GM19468 (cell line): ENCODE results near the gene SLC38A9.
"Not testable (repeated sequence)": the region's sequence is repeated elsewhere in the genome, so short reads cannot be mapped to it uniquely, and the experiment has no call there.

ENCODE experiments used
- ATAC-seq: cut with Tn5 transposase; IDR thresholded peaks from one replicate; pipeline ENCODE4 v1.9.1; 2021; ENCODE audit warnings: mild to moderate bottlenecking, moderate library complexity, moderate number of reproducible peaks; ENCODE audit not compliant: unreplicated experiment; ENCODE audit errors: extremely low read depth

The SLC38A9 gene, protein sequence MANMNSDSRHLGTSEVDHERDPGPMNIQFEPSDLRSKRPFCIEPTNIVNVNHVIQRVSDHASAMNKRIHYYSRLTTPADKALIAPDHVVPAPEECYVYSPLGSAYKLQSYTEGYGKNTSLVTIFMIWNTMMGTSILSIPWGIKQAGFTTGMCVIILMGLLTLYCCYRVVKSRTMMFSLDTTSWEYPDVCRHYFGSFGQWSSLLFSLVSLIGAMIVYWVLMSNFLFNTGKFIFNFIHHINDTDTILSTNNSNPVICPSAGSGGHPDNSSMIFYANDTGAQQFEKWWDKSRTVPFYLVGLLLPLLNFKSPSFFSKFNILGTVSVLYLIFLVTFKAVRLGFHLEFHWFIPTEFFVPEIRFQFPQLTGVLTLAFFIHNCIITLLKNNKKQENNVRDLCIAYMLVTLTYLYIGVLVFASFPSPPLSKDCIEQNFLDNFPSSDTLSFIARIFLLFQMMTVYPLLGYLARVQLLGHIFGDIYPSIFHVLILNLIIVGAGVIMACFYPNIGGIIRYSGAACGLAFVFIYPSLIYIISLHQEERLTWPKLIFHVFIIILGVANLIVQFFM

GRCh38 chr5:55712023-55712859, at the start of gene SLC38A9:
Gene SLC38A9 (minus strand): TSS chr5:55712324. CDS start chr5:55697958, 14,366 bp downstream.
- peak; percentile 99 for ATAC-seq

GRCh38 chr5:55761721-55762120, 49.6 kb upstream of the SLC38A9 start:
- ATAC-seq, result not testable (repeated sequence)

DNA sequence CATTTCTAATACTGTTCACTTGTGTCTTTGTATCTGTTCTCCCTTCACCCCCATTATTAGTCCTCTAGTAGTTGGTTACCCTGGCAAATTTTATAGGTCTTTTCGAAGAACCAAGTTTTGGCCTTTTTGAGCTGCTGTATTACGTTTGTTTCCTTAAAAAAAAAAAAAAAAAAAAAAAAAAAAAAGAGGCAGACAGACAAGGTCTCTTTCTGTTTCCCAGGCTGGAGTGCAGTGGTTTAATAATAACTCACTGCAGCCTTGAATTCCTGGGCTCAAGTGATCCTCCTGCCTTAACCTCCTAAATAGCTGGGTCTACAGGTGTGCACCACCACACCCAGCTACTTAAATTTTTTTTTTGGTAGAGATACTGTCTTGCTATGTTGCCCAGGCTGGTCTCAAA, 46.6 kb upstream of the SLC38A9 start:
- ATAC-seq, result no peak

GRCh38 chr5:55758231-55758630, 46.1 kb upstream of the SLC38A9 start:
- ATAC-seq, result no peak

GRCh38 chr5:55750499-55750898, 38.4 kb upstream of the SLC38A9 start:
- no peak for ATAC-seq

- no peak for ATAC-seq
These were observed 37.9 kb upstream of the SLC38A9 start for GRCh38 chr5:55750063-55750462.

DNA sequence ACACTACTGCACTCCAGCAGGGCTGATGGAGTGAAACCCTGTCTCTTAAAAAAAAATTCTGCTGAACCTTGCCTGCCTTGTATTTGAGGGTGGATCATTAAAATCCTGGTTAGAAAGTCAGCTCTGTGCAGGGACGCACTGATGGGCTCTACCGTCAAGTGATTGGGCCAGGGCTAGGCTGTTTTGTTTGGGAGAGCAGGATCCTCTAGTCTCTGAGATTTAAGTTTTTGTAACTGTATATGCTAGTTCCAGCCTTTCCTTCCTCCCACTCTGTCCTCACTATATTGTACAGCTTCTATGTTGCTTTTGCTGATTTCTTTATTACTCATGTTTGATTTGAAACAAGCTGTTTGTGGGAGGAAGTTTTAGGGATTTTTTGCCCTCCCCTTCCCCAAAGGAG, 37.3 kb upstream of the SLC38A9 start:
- no peak for ATAC-seq

- no peak for ATAC-seq
These were observed 35.7 kb upstream of the SLC38A9 start for GRCh38 chr5:55747778-55748318.

DNA sequence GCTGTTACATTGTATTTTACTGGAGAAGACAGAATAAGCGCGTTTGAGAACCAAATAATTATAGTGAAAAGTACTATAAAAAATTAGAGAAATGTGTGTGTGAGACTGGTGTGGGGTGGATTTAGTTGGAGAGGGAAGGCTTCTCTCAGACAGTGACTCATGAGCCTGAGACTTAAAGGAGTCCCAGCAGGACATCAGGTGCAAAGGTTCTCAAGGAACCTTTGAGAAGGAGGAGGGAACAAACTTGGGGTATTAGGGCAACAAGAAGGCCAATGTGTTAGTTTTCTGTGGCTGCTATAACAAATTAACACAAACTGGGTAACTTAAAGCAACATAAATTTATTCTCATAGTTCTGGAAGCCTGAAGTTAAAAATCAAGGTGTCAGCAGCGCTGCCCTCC, 30.7 kb upstream of the SLC38A9 start:
- ATAC-seq, result no peak

- no peak for ATAC-seq
These were observed 25.7 kb upstream of the SLC38A9 start, which contains the start of gene DDX4 for GRCh38 chr5:55737793-55738192. Gene DDX4 (plus strand): TSS chr5:55738061. CDS start chr5:55738964, 903 bp downstream.

GRCh38 chr5:55734658-55735057, 22.5 kb upstream of the SLC38A9 start:
- ATAC-seq, result no peak

DNA sequence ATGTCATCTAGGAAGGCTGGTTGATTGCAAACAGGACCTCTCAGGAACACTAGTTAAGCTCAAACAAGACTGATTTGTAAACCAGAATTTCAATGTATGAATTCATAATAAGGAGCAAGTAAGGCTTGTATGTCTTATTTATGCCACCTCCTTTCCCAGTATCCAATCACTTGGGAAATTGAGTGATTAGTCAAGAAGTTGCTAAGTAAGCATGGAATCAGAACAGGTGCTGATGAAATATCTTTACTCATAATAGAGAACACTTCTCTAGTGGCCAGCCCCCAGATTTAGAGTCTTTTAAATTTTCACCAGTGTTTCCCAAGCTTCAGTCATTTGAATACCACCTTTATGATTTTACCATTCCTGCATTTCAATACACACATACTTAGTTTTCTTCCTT, 20.5 kb upstream of the SLC38A9 start:
- no peak for ATAC-seq

- ATAC-seq, result no peak
These were observed 19.7 kb upstream of the SLC38A9 start for GRCh38 chr5:55731848-55732247.

DNA sequence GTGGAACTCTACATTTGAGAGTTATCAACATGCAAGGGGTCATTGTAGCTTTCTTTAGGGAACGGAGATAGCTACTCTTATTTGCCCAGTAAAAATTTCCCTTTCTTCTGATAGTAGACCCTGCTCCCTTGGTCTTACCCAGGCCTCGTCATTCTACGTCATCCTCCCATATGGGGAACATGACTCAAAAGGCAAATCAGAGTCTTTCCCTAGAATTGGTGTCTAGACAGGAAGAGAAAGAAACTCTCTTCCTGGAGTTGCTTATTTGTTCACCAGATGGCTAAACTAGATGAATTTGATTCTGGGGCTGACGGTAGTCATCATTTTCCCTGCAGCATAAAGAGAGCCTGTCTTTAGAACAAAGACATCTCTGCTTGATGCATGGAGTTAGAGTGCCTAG, 12.2 kb upstream of the SLC38A9 start:
- no peak for ATAC-seq

GRCh38 chr5:55720188-55720703, 8.1 kb upstream of the SLC38A9 start:
- ATAC-seq, result no peak

- ATAC-seq, result not testable (repeated sequence)
These were observed 6.9 kb upstream of the SLC38A9 start for GRCh38 chr5:55719026-55719425.

DNA sequence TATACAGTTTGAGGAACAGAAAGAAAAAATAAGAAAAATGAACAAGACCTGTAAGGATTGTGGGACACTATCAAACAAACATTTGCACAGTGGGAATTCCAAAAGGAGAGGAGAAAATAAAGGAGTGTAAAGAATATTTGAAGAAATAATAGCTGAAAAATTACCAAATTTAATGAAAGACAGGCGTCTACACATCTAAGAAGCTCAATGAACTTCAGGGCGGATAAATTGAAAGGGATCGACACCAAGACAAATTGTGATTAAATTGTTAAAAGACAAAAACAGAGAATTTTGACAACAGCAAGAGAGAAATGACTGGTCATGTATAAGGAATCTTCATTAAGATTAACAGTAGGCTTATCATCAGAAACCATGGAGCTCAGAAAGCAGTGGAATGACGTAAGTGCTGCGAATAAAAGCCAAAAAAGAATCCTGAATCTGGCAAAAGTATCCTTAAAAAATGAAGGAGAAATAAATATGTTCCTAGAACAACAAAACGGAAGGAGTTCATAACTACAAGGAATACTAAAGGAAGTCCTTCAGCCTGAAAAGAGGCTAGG, 3.5 kb upstream of the SLC38A9 start:
- ATAC-seq, result no peak

GRCh38 chr5:55714749-55715148, 2.6 kb upstream of the SLC38A9 start:
- ATAC-seq, result no peak

DNA sequence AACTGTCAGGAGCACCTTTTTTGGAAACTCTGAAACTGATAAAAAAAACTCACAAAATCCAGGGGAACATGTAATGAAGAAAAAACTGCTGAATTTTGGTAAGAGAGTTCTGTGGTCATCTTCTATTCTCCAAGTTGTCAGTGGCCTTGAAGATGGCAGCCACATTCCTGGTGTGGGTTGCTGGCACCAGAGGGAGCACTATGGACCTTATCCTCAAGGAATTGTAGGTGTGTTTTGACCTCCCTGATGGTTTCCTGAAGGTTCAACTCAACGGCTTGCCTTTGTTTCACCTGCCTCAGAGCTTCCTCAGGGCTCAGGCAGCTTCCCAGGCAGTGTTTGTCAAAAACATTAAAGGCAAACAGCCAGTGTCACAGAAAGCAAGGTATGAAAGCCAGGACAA, 2.2 kb upstream of the SLC38A9 start:
- no peak for ATAC-seq

DNA sequence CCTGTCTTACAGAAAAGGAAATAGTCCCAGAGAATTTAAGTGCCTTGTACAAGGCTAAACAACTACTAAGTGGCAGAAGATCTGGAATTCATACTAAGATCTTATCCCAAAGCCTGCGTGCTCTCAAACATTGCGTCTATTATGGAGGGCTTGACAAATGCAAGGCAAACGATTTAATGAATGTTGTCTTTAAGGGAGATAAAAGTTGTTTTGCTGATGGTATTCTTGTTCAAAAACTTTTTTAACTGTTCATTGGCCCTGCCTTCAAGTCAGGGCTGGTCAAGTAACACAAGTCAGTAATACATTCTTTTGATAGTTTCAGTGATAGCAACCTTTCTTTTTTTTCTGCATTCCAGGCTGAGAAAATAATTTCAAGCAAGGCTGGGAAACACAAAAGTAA, 1.7 kb upstream of the SLC38A9 start:
- ATAC-seq, result no peak
